ENCODE data around the gene HEG1. TPM values are rescaled to one million over a fixed set of nuclear protein-coding genes. Genes with fewer than 3 reads are reported as not detected.

HEG1 gene
- total RNA-seq, 2 experiments from 2014 or later = 5.8 TPM

DNA sequence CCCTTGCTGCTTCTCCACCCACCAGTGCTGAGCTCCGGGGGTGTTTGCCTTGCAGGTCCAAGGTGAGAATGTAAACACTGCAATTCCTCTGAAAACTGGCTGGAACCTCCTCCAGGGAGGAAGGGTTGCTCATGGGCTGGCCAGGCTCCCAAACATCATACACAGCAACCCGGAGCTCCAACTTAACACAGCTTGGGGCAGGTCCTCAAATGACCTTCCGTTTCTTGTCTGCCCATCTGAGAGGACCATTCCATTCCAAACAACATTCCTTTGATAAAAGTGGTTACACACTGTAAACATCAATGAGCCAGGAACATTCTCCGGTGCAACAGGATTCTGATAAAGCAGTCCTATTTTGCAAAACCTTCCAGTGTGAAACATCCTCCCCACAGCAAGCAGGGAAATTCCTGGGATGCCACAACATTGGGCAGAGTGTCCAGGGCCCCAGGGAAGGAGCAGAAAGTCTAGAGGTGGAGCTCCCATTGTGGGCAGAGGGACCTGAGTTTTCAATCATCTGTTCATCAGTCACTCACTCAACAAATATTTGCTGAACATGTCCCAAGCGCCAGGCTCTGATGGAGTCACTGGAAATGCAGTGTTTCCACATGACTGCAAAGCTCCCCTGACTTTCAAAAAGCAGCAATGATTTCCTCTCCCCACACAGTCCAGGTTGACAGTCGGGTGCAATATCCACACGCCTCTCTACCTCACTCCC lies 7.3 kb upstream of the HEG1 start:
- CTCF ChIA-PET = interaction anchor here (1.2 kb wide), 1 partner anchor 79 kb away, joined by 3 read pairs; no protein-coding TSS in a partner anchor

DNA sequence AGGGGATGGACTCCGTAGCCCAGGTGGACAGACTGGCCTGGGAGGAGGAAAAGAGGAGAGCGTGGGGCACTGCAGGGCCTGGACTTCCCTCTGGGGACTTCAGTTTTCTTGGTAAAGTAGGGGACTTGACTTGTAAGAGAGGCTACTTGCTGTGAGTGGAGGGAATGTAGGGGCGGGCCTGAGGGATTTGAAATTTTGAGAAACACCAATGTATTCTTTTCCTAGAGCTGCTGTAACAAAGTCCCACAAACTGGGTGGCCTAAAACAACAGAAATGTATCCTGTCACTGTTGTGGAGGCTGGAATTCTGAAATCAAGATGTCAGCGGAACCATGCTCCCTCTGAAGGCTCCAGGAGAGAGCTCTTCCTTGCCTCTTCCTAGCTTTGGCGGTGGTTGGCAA lies 5.8 kb upstream of the HEG1 start:
- Mint-ChIP-seq H3K4me1 (ENCODE audit: low read depth) (peaks cover 4% of the 10 kb centered on the region), H3K27ac (no peak overlapping the region), H3K27me3 (ENCODE audit: low read depth) (peaks cover 5% of the 10 kb centered on the region), H3K9me3 (no peaks in the 10 kb centered on the region), H3K4me3 (no peak overlapping the region), H3K36me3 (ENCODE audit: low read depth) (no peaks in the 10 kb centered on the region)
- CTCF ChIA-PET = interaction anchor here (1.1 to 1.2 kb wide), 2 partner anchors 9 to 81 kb away, joined by 3 to 5 read pairs; no protein-coding TSS in a partner anchor
- DNase-seq = no peak
- intact Hi-C loops (cut with micrococcal nuclease) = no loop called here

More for the DNA sequence above, 7.3 kb upstream of the HEG1 start:
- Mint-ChIP-seq H3K4me3 (no peak overlapping the region), H3K4me1 (ENCODE audit: low read depth) (no peaks in the 10 kb centered on the region), H3K27ac (no peak overlapping the region), H3K36me3 (ENCODE audit: low read depth) (no peaks in the 10 kb centered on the region), H3K27me3 (ENCODE audit: low read depth) (peaks cover 5% of the 10 kb centered on the region), H3K9me3 (no peaks in the 10 kb centered on the region)
- DNase-seq = no peak
- intact Hi-C loops (cut with micrococcal nuclease) = no loop called here

DNA sequence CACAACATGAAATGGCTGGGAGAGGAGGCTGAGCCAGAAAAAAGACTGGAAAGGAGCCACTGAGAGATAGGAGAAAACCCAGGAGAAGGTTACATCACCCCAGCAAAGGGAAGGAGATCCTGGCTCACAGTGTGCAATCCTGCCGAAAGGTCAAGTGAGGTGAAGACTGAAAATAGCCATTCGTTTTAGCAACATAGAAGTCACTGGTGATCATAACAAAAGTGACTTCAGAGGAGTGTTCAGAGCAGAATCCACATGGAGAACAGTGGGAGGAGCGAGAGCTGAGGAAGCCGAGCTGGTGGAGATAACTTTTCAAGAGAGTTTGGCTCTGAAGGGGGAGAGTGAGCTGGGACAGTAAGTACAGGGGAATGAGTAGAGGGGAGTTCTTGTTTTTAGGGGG lies 5.4 kb upstream of the HEG1 start:
- intact Hi-C loops (cut with micrococcal nuclease) = no loop called here
- no peak for DNase-seq
- peaks cover 9% of the 10 kb centered on the region for H3K4me1 Mint-ChIP-seq (ENCODE audit: low read depth)
- CTCF ChIA-PET = interaction anchor here (1.1 kb wide), 1 partner anchor 9 kb away, joined by 5 read pairs; no protein-coding TSS in a partner anchor
- peaks cover 5% of the 10 kb centered on the region for H3K27me3 Mint-ChIP-seq (ENCODE audit: low read depth)
- no peak overlapping the region for H3K4me3 Mint-ChIP-seq
- H3K36me3 Mint-ChIP-seq (ENCODE audit: low read depth) = no peaks in the 10 kb centered on the region
- H3K27ac Mint-ChIP-seq = no peak overlapping the region
- H3K9me3 Mint-ChIP-seq = no peaks in the 10 kb centered on the region

DNA sequence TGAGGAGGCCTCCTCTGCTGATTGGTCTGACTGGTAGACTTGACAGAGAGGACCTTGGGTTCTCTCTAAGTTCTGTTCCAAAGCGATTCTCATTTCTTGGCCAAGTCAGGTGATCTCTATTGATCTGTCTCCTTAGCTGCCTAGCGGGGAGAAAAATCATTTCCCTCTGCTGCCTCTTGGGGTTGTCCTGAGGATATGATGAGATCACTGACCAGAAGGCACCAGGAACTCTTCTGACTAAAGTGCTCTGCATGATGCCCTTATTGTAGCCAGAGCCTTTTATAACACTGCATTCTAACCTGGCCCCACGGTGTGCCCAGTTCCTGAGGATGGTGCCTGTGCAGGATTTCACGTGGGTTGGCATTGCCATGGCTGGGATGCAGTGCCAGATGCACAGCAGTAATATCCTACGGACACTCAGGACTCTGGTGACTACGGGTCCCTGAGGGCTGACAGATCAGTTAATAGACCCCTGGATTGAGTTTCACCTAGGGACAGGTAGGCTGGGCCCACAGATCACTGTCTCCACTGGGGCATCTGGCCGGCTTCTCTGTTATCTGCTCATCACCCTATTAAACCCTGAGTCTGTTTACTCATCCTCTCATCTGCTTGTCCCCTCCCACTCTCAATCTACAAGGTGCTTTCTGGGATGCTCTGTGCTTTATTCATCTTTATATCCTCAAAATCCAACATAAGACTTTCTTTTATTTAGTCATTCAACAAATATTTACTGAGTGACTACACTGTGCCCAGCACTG lies 3.9 kb upstream of the HEG1 start:
- no peaks in the 10 kb centered on the region for H3K36me3 Mint-ChIP-seq (ENCODE audit: low read depth)

DNA sequence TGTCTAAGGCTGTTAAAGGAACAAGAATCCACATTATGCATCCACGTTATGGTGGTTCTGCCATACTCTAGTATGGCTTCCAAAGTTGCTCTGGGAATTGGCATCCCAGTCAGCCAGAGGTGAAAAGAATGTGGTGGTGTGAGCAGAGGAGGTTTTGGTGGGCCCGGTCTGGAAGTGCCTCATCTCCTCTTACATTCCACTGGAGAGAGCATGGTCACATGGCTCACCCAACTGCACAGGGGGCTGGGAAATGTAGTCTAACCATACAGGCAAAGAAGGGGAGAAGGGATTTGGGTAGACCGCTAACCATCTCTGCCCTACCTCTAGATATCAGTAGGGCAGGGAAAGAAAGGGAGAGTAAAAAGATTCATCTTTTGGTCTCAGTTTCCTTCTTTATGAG lies 3.2 kb upstream of the HEG1 start:
- CTCF ChIA-PET = interaction anchor here (0.5 kb wide), 1 partner anchor 270 kb away, joined by 4 read pairs; no protein-coding TSS in a partner anchor
- no peak for DNase-seq
- H3K4me3 Mint-ChIP-seq = no peak overlapping the region
- H3K27ac Mint-ChIP-seq = no peak overlapping the region
- H3K27me3 Mint-ChIP-seq (ENCODE audit: low read depth) = peaks cover 3% of the 10 kb centered on the region
- H3K9me3 Mint-ChIP-seq = no peaks in the 10 kb centered on the region
- peaks cover 18% of the 10 kb centered on the region for H3K4me1 Mint-ChIP-seq (ENCODE audit: low read depth)
- H3K36me3 Mint-ChIP-seq (ENCODE audit: low read depth) = no peaks in the 10 kb centered on the region
- intact Hi-C loops (cut with micrococcal nuclease) = no loop called here

More for the DNA sequence above, 3.9 kb upstream of the HEG1 start:
- no peak overlapping the region for H3K27ac Mint-ChIP-seq
- intact Hi-C loops (cut with micrococcal nuclease) = no loop called here
- no peaks in the 10 kb centered on the region for H3K9me3 Mint-ChIP-seq
- no peak for DNase-seq
- peaks cover 5% of the 10 kb centered on the region for H3K27me3 Mint-ChIP-seq (ENCODE audit: low read depth)
- H3K4me3 Mint-ChIP-seq = no peak overlapping the region
- CTCF ChIA-PET = no interaction called here
- peaks cover 11% of the 10 kb centered on the region for H3K4me1 Mint-ChIP-seq (ENCODE audit: low read depth)

DNA sequence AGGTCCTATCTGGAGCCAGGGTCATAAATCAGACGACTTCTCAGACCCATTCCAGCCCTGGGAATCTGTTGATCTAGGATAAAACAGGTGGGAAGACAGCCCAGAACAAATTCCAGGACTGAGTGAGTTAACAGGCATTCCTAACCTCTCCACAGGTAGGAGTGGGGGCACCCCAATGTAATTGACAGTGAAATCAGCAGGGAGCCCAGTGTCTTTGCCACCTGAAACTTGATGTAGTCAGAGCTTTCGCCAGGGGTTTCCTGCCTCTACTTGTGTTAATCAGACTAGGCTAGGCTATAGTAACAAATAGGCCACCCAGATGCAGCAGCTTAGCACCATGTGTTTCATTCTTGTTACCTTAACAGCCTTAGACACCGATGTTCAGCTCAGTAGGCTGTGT lies 2.7 kb upstream of the HEG1 start:
- Mint-ChIP-seq H3K27me3 (ENCODE audit: low read depth) (peaks cover 3% of the 10 kb centered on the region), H3K27ac (no peak overlapping the region), H3K36me3 (ENCODE audit: low read depth) (no peaks in the 10 kb centered on the region), H3K4me3 (no peak overlapping the region), H3K4me1 (ENCODE audit: low read depth) (peaks cover 22% of the 10 kb centered on the region), H3K9me3 (no peaks in the 10 kb centered on the region)
- intact Hi-C loops (cut with micrococcal nuclease) = no loop called here
- DNase-seq = no peak
- CTCF ChIA-PET = interaction anchor here (0.5 kb wide), 1 partner anchor 270 kb away, joined by 4 read pairs; no protein-coding TSS in a partner anchor

DNA sequence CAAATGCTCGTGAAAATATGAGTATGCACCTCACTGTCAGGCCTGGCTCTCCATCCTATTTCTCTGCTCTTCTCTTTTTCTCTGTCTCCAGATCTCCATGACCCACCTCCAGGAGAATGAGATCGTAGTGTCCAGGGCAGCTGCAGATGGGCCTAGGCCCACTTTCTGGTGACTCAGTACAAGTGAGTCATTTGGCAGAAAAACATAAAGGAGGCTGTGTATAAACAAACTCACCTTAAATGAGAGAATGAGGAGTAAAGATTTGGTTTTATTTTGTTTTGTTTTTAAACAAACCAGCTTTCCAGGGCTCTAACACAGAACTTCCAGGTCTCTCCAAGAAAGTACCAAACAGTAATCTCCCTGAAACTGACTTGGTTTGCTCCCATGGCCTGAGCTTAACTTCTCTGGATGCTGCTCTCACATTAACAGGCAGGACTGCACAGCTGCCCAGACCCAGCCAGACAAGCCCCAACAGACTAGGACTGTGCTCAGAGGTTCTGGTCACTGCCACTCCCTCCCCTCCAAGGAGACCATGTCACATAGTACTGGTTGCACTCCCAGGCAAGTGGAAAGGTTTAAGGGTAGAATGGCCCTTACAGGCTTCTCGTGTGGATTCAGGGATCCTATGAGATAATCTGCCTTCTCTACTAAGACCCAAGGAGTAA lies 1.5 kb upstream of the HEG1 start:
- DNase-seq = no peak
- Mint-ChIP-seq H3K4me3 (peak overlapping the region; percentile 57), H3K4me1 (ENCODE audit: low read depth) (peaks cover 34% of the 10 kb centered on the region), H3K27me3 (ENCODE audit: low read depth) (peaks cover 3% of the 10 kb centered on the region), H3K36me3 (ENCODE audit: low read depth) (no peaks in the 10 kb centered on the region), H3K9me3 (no peaks in the 10 kb centered on the region), H3K27ac (no peak overlapping the region)
- CTCF ChIA-PET = interaction anchor here (1.9 kb wide), 1 partner anchor 9 kb away, joined by 5 read pairs; no protein-coding TSS in a partner anchor
- intact Hi-C loops (cut with micrococcal nuclease) = no loop called here

DNA sequence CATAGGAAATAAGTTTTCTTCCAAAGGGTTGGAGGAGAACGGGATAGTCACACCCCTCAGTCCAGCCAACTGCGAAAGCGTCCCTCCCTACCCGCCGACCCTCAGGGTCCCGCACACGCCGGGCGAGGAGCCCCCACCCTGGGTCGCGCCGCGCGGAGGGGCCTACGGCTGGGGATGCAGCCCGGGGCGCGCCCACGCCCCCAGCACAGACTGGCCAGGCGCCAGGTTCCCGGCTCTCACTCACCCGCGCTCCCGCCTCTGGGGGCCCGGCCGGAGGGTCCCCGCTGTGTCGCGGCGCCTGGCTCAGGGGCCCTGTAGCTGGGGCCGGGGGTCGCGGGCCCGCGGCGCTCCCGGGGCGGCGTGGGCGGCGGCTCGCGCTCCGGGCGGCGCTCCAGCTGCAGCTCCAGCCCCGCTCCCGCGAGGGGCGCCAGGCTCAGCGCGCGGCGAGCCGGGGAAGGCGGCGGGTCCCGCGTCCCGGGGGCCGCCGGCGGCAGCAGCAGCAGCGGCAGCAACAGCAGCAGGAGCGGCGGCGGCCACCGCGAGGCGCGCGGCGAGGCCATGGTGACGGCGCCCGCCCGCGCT lies 375 bp downstream of the HEG1 start:
- Mint-ChIP-seq H3K27ac (no peak overlapping the region), H3K9me3 (no peaks in the 10 kb centered on the region), H3K27me3 (ENCODE audit: low read depth) (no peaks in the 10 kb centered on the region), H3K36me3 (ENCODE audit: low read depth) (peaks cover 2% of the 10 kb centered on the region), H3K4me3 (peak overlapping the region; percentile 80), H3K4me1 (ENCODE audit: low read depth) (peaks cover 51% of the 10 kb centered on the region)
- CTCF ChIA-PET = interaction anchor here (0.5 kb wide), 1 partner anchor 406 kb away, joined by 4 read pairs; no protein-coding TSS in a partner anchor
- intact Hi-C loops (cut with micrococcal nuclease) = no loop called here
- peak; percentile 20 for DNase-seq

DNA sequence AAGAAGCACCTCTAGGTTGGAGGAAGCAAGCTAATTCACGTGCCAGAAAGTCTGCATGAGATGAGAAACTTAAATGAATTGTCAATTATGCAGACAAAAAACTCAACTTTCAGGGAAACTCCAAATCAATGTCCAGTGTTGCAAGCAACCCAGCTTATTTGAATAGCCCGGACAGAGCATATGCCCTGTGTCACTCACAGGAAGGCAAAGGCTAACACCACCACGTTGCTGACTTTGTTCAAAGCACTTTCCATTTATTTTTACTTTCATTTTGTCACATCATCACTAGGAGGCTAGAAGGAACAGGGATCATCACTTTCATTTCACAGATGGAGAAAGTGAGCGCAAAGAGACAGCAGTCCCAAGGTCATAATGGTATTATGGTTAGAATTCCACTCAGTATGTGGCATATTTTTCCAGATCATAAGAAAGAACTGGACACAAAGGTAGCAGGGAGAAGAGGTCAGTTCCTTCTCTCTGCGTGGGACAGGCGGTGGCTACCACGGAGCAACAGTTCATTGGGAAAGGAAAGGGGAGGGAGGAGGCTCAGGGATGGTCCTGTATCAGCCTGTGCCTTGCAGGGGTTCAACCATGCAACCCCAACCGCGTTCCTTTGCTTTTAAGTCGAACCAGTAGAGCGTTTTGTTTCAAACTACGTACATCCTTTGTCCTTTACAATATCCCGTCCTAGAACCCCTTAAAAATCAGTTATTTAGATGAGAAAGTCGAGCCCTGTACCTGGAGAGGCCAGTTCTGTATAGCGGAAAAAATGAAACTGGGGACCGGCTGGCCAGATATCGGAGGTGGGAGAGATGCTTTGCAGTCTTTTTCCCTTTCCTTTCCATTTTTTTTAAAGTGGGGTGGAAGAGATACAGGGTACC lies 1.1 kb downstream of the HEG1 start:
- CTCF ChIA-PET = interaction anchor here (0.8 kb wide), 1 partner anchor 427 kb away, joined by 3 read pairs; no protein-coding TSS in a partner anchor
- intact Hi-C loops (cut with micrococcal nuclease) = loop anchor here (5.0 kb wide), 1 partner anchor 863 kb away; no protein-coding TSS in a partner anchor
- H3K4me1 Mint-ChIP-seq (ENCODE audit: low read depth) = peaks cover 54% of the 10 kb centered on the region
- no peaks in the 10 kb centered on the region for H3K27me3 Mint-ChIP-seq (ENCODE audit: low read depth)
- peaks cover 4% of the 10 kb centered on the region for H3K36me3 Mint-ChIP-seq (ENCODE audit: low read depth)
- peak overlapping the region; percentile 80 for H3K4me3 Mint-ChIP-seq
- DNase-seq = peak; percentile 30
- no peaks in the 10 kb centered on the region for H3K9me3 Mint-ChIP-seq
- H3K27ac Mint-ChIP-seq = peak overlapping the region; percentile 11

DNA sequence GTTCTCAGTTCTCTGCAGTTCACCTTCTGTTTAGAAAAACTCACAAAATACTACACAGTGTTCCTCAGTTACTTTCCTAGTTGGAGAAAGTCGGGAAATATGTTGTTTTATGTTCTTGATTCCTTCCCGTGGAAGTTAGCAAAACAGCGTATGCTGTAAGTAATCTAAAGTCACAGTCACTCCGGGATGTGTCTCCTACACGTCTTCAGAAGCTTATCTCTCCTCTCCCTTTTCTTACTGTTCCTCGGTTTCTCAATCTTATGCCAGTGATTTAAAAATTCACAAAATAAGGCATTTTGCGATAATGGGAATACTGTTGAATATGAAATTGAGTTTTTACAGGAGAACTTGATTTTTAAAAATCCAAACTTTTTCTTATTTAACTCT lies 1.7 kb downstream of the HEG1 start:
- H3K4me3 Mint-ChIP-seq = peak overlapping the region; percentile 80
- CTCF ChIA-PET = interaction anchor here (0.8 to 2.0 kb wide), 2 partner anchors 88 to 427 kb away, joined by 3 to 5 read pairs; no protein-coding TSS in a partner anchor
- DNase-seq = no peak
- intact Hi-C loops (cut with micrococcal nuclease) = loop anchor here (5.0 kb wide), 1 partner anchor 863 kb away; no protein-coding TSS in a partner anchor
- no peaks in the 10 kb centered on the region for H3K27me3 Mint-ChIP-seq (ENCODE audit: low read depth)
- H3K27ac Mint-ChIP-seq = no peak overlapping the region
- H3K36me3 Mint-ChIP-seq (ENCODE audit: low read depth) = peaks cover 4% of the 10 kb centered on the region
- H3K9me3 Mint-ChIP-seq = no peaks in the 10 kb centered on the region
- peaks cover 60% of the 10 kb centered on the region for H3K4me1 Mint-ChIP-seq (ENCODE audit: low read depth)

DNA sequence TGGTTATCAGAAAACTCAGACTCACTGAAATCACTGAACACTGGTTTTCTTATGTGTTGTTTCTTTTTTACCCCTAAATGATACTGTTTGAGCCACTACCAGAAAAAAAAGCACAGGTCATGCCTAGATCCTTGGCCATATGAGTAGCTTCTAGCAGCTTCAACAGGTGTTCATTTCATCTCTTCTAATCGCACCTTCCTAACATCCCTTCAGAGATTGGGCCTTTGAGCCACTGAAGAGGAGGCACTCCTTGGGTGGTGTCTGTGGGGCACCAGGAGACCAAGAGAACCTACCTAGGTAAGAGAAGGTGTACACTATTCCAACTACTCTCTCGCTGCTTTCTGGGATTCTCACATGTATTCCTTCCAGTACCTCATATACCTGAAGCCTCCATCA lies 2.5 kb downstream of the HEG1 start:
- CTCF ChIA-PET = interaction anchor here (2.0 kb wide), 1 partner anchor 88 kb away, joined by 5 read pairs; no protein-coding TSS in a partner anchor
- Mint-ChIP-seq H3K9me3 (no peaks in the 10 kb centered on the region), H3K4me1 (ENCODE audit: low read depth) (peaks cover 66% of the 10 kb centered on the region), H3K36me3 (ENCODE audit: low read depth) (peaks cover 4% of the 10 kb centered on the region), H3K4me3 (peak overlapping the region; percentile 16), H3K27me3 (ENCODE audit: low read depth) (no peaks in the 10 kb centered on the region), H3K27ac (no peak overlapping the region)
- no peak for DNase-seq
- intact Hi-C loops (cut with micrococcal nuclease) = loop anchor here (2.0 to 5.0 kb wide), 3 partner anchors 321 to 864 kb away; partner anchors contain the start of genes OSBPL11 and ZNF148
